Astrocyte of the spinal cord (primary cell): ENCODE results near the gene DNAJC7.
A peak's percentile ranks its signal among the peaks of the same experiment; 100 is the strongest.

Experiments used
- DNase-seq: peaks from one replicate; pipeline ENCODE4 v3.0.0; 2011; ENCODE audit warnings: low read depth, low spot score
- H3K4me3 ChIP-seq: 2 replicates; pipeline ENCODE4 v1.5.1; 2011; ENCODE audit warnings: low read depth, mild to moderate bottlenecking, low read length, moderate library complexity
- in situ Hi-C: cut with HindIII; loops from 2 replicates; pipeline ENCODE4 v1.10.0; 2017; ENCODE audit warnings: low sequenced_read_pairs
- TF ChIP-seq, protein P1 (sequence below): IDR thresholded peaks from 2 replicates; pipeline ENCODE4 v1.5.1; 2012; ENCODE audit warnings: low read depth, mild to moderate bottlenecking, low read length, inconsistent platforms

DNAJC7 gene

DNA sequence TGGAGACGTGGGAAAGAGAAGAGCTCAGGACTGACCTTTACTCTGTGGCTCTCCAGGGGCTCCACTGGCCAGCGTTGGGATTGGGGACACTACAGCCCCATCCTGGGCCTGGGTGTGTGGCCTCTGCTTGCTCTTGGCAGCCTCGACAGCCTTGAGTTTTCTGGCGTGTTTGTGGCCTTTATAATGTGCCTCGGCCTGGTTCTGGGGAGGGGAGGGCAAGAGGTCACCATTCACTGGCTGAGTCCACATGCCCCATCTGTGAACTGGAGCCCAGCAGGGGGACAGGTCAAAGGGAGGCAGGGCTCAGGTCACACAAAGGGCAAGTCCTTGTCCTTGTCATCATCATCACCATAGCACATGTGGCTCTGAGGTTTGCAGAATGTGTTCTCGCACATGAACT is 14.3 kb upstream of the DNAJC7 start:
- no peak overlapping the region for H3K4me3 ChIP-seq
- in situ Hi-C loops = no loop called here
- no peak for DNase-seq
- TF ChIP-seq, protein P1, sequence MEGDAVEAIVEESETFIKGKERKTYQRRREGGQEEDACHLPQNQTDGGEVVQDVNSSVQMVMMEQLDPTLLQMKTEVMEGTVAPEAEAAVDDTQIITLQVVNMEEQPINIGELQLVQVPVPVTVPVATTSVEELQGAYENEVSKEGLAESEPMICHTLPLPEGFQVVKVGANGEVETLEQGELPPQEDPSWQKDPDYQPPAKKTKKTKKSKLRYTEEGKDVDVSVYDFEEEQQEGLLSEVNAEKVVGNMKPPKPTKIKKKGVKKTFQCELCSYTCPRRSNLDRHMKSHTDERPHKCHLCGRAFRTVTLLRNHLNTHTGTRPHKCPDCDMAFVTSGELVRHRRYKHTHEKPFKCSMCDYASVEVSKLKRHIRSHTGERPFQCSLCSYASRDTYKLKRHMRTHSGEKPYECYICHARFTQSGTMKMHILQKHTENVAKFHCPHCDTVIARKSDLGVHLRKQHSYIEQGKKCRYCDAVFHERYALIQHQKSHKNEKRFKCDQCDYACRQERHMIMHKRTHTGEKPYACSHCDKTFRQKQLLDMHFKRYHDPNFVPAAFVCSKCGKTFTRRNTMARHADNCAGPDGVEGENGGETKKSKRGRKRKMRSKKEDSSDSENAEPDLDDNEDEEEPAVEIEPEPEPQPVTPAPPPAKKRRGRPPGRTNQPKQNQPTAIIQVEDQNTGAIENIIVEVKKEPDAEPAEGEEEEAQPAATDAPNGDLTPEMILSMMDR = no peak

DNA sequence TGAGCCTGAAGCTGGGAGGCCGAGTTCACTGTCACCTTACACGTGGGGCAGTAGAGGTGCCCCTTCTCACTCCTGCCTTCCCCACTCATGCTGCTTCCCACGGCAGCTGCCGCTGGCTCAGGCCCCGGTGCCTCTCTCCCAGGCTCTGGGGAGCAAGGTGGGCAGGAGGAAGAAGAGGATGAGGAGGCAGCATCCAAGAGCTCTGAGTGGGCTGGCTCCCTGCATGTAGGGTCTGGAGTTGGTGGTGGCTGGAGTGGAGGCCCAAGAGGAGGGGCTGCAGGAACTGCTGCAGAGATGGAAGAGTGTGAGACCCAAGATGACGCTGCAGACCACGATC is 11.5 kb upstream of the DNAJC7 start:
- no peak for DNase-seq
- no peak overlapping the region for H3K4me3 ChIP-seq
- TF ChIP-seq, protein P1 = no peak
- in situ Hi-C loops = no loop called here

- in situ Hi-C loops = no loop called here
- no peak overlapping the region for H3K4me3 ChIP-seq
- DNase-seq = no peak
- TF ChIP-seq, protein P1 = peak; percentile 28
Observed at GRCh38 chr17:42027961-42028790, 10.9 kb upstream of the DNAJC7 start.

- no peak overlapping the region for H3K4me3 ChIP-seq
Observed at GRCh38 chr17:42027590-42027889, 10.3 kb upstream of the DNAJC7 start.

DNA sequence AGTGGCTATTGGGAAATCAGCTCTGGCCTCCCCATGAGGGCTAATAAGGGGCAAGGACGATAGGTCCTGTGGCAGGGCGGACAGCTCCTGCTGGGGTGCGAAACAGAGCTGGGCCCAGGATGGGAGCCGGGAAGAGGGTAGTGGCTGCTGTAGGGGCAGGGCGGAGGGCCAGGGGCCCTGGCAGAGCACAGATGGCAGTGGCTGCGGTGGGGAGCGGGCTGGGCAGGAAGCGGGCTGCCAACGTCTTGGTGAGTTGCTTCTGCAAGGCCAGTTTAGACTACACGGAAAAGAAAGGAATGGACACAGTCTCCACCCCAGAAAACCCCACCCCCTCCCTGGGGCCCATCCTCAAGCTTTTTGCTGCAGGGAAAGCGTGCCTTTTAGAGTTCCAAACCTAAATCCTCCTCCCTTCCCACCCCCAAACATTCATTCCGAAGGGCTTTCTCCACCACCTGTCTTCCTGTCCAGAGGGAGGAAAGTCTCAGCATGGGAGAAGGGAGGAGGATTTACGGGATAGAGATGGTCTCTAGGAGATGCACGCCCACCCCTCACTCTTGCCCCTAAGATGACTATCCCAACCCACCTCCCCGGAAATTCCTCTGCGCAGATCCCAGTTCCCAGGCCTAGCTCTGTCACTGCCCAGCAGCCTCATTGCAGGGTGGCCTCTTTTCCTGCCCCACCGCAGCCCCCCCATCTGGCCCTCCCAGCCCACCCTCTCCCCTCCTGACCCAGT is 9.8 kb upstream of the DNAJC7 start:
- in situ Hi-C loops = no loop called here
- DNase-seq = no peak
- TF ChIP-seq, protein P1 = no peak
- H3K4me3 ChIP-seq = no peak overlapping the region

More at GRCh38 chr17:42027590-42027889, 10.3 kb upstream of the DNAJC7 start:
- DNase-seq = no peak
- TF ChIP-seq, protein P1 = no peak
- in situ Hi-C loops = no loop called here

DNA sequence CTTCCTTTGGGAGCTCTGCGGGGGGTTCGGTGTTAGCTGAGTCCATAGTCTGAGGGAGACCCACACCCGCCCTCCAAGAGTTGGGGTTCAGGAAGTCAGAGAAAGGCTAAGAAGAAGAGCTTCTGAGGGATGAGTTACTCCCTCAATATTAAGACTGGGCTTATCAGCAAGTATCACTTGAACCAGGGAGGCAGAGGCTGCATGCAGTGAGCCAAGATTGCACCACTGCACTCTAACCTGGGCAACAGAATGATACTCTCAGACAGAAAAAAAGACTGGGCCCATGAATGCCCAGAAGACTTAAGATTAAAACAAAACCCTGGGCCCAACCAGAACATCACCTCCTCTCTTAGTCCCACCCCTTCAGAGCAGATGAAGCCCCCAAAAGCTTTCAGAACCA is 8.7 kb upstream of the DNAJC7 start:
- no peak for DNase-seq
- no peak overlapping the region for H3K4me3 ChIP-seq
- TF ChIP-seq, protein P1 = no peak
- in situ Hi-C loops = no loop called here
